ENCODE results near the gene TSEN54.

The TSEN54 gene

GRCh38 chr17:75553295-75554110 lies 37.2 kb downstream of the TSEN54 start:
- TF ChIP-seq CTCF (IDR thresholded peaks at IDR 0.05): no peak
- Histone ChIP-seq H3K9me3 (ENCODE audit: control insufficient read depth, low read length) (no peaks in the 10 kb centered on the region), H3K4me3 (ENCODE audit: low read depth, low read length) (no peak overlapping the region), H3K4me1 (peaks cover 32% of the 10 kb centered on the region), H3K27me3 (ENCODE audit: control insufficient read depth, insufficient read depth, low read length) (no peaks in the 10 kb centered on the region), H3K27ac (no peak overlapping the region), H3K4me2 (ENCODE audit: low read length) (no peak overlapping the region), H3K36me3 (ENCODE audit: control insufficient read depth, insufficient read depth, low read length) (no peaks in the 10 kb centered on the region), H2AFZ (no peak overlapping the region), H3K79me2 (peaks cover 4% of the 10 kb centered on the region), H3K9ac (no peak overlapping the region)

DNA sequence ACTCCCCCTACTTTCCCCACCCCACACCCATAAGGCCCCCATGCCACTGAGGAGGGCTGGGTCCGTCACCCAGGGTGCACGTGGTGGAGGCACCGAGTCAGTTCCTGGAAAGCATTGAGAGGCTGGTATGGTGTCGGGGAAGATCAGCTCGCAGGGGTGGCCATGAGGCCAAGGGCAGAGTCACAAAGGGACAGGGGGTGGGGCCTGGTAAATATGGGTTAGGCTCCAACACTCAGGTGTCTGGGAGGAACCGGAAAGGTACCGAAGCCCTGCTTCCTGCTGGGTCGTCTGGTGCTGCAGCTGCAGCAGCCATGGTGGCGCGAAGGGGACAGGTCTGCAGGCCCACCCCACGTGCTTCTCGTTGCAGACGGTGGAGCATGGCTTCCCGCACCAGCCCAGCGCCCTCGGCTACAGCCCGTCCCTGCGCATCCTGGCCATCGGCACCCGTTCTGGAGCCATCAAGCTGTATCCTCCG lies 39.4 kb downstream of the TSEN54 start:
- no peak overlapping the region for H3K4me3 ChIP-seq (ENCODE audit: low read depth, low read length)
- H3K36me3 ChIP-seq (ENCODE audit: control insufficient read depth, insufficient read depth, low read length): no peaks in the 10 kb centered on the region
- H2AFZ ChIP-seq: no peak overlapping the region
- H3K9me3 ChIP-seq (ENCODE audit: control insufficient read depth, low read length): no peaks in the 10 kb centered on the region
- H3K4me1 ChIP-seq: peaks cover 15% of the 10 kb centered on the region
- H3K4me2 ChIP-seq (ENCODE audit: low read length): no peak overlapping the region
- no peaks in the 10 kb centered on the region for H3K27me3 ChIP-seq (ENCODE audit: control insufficient read depth, insufficient read depth, low read length)
- H3K9ac ChIP-seq: no peak overlapping the region
- H3K79me2 ChIP-seq: peaks cover 4% of the 10 kb centered on the region
- TF ChIP-seq CTCF (IDR thresholded peaks at IDR 0.05): no peak
- H3K27ac ChIP-seq: no peak overlapping the region

DNA sequence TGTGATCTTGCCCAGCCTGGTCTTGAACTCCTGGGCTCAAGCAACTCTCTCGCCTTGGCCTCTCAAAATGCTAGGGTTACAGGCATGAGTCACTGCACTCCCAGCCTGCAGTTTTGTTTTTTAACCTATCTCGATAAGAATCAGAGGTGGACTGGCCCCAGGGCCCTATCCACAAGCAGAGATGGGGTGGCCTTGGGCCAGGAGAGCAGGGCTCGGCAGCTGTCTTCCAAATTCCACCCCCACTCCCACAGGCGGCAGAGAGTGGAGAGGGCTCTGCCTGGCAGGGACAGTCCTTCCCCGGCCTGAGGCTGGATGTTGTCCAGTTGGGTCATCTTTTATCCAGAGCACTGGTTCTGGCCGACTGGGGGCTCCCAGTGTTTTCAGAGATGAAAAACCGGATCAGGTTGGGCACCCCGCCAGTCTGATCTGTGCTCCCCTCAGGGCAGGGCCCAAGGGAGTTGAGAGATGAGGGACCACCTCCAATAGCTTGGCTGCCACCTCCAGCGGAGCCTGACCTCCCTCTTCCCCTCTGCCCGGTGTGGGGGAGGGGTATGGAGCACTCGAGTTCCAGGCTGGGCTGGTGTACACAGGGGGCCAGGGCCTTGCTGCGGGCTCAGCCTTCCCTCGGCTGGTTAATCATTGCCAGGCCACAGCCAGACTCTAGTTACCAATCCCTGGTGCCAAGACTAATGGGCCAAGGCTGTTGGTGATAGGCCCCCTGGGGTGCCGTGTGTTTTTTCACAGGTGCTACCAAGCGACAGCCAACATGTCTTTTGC lies 40.9 kb downstream of the TSEN54 start:
- peaks cover 9% of the 10 kb centered on the region for H3K4me1 ChIP-seq
- H2AFZ ChIP-seq: peak overlapping the region; percentile 65
- H3K9me3 ChIP-seq (ENCODE audit: control insufficient read depth, low read length): no peaks in the 10 kb centered on the region
- H3K36me3 ChIP-seq (ENCODE audit: control insufficient read depth, insufficient read depth, low read length): no peaks in the 10 kb centered on the region
- no peak overlapping the region for H3K9ac ChIP-seq
- peaks cover 4% of the 10 kb centered on the region for H3K79me2 ChIP-seq
- TF ChIP-seq CTCF (IDR thresholded peaks at IDR 0.05): no peak
- peak overlapping the region; percentile 45 for H3K4me2 ChIP-seq (ENCODE audit: low read length)
- no peak overlapping the region for H3K4me3 ChIP-seq (ENCODE audit: low read depth, low read length)
- H3K27me3 ChIP-seq (ENCODE audit: control insufficient read depth, insufficient read depth, low read length): no peaks in the 10 kb centered on the region
- H3K27ac ChIP-seq: peak overlapping the region; percentile 87

- no peak overlapping the region for H3K4me3 ChIP-seq (ENCODE audit: low read depth, low read length)
- no peak for TF ChIP-seq CTCF (IDR thresholded peaks at IDR 0.05)
- H2AFZ ChIP-seq: peak overlapping the region; percentile 65
- H3K4me1 ChIP-seq: peaks cover 9% of the 10 kb centered on the region
- H3K27me3 ChIP-seq (ENCODE audit: control insufficient read depth, insufficient read depth, low read length): no peaks in the 10 kb centered on the region
- H3K27ac ChIP-seq: peak overlapping the region; percentile 87
- no peaks in the 10 kb centered on the region for H3K36me3 ChIP-seq (ENCODE audit: control insufficient read depth, insufficient read depth, low read length)
- no peaks in the 10 kb centered on the region for H3K9me3 ChIP-seq (ENCODE audit: control insufficient read depth, low read length)
- no peak overlapping the region for H3K9ac ChIP-seq
- peaks cover 4% of the 10 kb centered on the region for H3K79me2 ChIP-seq
- no peak overlapping the region for H3K4me2 ChIP-seq (ENCODE audit: low read length)
These were observed 41.7 kb downstream of the TSEN54 start for GRCh38 chr17:75557852-75558665.
